GM18867 (cell line): ENCODE measurements around the gene WNT7A.

Experiments used
- ATAC-seq: cut with Tn5 transposase; IDR thresholded peaks from one replicate; pipeline ENCODE4 v1.9.1; 2021; ENCODE audit warnings: mild to moderate bottlenecking, moderate library complexity; ENCODE audit not compliant: unreplicated experiment

The WNT7A gene

GRCh38 chr3:13849018-13849417, 30.9 kb downstream of the WNT7A start:
- no peak for ATAC-seq

DNA sequence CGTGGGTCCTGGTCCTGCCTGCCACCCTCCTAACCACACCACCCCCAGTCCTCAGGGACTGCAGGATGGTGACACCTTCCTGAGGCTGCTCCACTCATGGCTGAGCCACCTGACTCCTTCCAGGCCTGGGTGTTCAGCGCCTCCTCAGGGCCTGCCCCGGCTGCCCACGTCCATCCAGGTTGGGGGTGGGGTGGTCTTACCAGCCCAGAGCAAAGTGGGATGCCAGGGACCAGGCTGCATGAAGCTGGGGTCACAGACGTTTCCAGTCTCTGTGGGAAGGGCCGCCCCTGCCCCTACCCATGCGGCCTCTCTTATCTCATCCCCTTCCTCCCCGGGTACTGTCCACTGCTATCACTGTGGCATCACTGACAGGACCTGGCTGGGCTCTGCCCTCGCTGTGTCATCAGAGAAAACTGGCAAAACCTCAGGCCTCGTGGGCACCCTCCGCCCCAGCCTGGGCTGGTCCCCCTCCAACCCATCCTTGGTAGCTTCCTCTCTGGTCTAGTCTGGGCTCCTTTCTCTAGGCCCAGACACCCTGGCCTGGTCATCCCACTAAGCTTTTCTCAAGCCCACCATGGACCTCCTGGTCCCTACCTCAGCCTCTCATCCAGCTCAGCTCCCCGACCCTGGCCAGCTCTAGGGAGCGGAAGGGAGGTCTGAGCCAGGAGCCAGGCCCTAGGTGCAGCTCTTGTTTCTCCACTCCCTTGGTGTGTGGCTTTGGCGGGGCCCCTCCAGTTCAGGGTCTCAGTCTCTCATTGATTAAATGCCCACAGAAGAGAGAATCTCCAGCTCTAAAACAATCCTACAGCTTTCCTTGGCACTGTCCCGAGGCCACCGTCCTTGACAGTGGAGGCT, 32.9 kb downstream of the WNT7A start:
- ATAC-seq = no peak

DNA sequence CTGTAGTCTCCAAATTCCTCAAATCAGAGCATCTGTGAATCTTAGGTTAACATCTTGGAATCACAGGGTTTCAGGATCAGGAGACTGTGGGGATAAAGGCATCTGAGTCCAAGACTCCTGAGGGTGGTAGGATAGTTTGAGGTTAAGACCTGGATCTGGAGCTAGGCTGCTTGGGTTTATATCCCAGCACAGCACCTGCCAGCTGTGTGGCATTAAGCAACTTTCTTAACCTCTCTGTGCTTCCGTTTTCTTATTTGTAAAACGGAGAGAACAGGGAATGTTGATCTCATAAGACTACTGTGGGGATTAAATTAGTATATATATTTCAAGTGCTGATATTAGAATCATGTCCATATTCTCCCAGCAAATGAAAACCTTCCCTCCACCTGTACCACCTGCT, 33.6 kb downstream of the WNT7A start:
- no peak for ATAC-seq

DNA sequence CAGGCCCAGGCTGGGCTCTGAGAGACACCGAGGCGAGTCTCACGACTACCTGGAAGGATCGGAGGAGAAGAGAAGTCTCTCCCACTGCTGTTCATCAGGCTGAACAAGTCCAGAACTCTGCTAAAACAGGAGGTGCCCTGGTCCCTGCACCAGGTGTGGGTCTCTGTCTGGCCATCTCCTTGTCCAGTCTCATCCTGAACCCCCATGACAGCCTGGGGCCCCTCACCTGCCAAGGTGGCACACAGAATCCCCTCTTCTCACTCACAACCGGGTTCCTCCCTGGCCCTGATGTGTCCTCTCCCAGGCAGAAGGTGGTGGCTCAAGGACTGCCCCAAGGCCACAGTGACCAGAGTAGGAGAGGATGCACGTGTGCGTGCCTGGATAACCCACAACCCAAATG, 34.1 kb downstream of the WNT7A start:
- no peak for ATAC-seq

GRCh38 chr3:13844911-13845310, 35.0 kb downstream of the WNT7A start:
- no peak for ATAC-seq

DNA sequence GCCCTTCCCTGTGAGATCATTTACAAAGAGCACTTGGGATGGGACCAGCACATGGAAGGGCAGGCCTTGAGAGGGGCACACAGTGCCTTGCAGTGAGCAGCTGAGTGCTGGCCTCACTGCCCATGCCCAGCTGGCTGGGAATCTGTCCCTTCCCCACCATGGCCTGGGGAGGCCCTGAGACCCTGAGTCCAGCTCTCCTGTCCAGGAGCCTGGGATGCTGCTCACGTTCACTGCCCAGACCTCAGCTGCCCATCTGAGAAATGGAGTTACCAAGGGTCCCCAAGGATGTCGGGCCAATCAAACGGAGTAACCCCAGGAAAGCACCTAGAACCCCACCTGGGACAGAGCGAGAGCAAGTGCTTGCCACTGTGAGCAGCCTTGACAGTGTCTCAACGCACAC, 35.6 kb downstream of the WNT7A start:
- ATAC-seq = no peak

- no peak for ATAC-seq
These were observed 36.5 kb downstream of the WNT7A start for GRCh38 chr3:13843351-13843750.

GRCh38 chr3:13842226-13842625, 37.6 kb downstream of the WNT7A start:
- no peak for ATAC-seq

DNA sequence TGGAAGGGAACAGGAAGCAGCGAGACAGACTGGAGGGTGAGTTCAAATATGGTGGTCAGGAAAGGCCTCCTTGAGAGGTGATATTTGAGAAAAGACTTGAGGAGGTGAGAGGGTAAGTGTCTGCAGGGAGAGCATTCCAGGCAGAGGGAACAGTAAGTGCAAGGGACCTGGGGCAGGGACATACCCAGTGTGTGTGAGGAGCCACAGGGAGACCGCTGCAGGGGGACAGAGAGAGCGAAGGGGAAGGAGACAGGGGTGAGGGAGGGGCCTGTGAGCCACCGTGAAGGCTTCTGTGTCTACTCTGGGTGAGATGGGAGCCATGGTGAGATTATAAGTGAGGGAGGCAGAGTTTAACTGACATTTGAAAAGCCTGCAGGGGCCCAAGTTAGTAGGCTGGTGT, 38.0 kb downstream of the WNT7A start:
- ATAC-seq = no peak

DNA sequence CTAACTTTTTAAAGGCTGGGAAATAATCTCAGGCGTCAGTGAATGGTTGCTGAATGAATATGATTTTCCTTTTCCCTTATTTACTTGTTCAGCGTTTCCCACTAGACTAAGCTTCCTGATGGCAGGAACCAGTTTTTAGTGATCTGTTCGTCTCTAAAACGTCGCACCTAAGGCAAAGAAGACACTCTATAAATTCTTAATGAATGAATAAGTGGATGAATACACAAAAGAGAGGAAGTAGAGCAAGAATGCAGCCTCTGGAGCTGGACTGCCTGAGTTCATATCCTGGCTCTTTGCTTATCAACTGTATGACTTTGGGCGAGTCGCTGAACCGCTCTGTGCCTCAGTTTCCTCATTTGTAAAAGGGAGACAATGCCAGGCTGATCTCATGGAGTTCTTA, 38.7 kb downstream of the WNT7A start:
- ATAC-seq = no peak

GRCh38 chr3:13840456-13840855, 39.4 kb downstream of the WNT7A start:
- ATAC-seq = no peak

- no peak for ATAC-seq
These were observed 40.0 kb downstream of the WNT7A start for GRCh38 chr3:13839726-13840340.

GRCh38 chr3:13839253-13839652, 40.6 kb downstream of the WNT7A start:
- ATAC-seq = no peak

DNA sequence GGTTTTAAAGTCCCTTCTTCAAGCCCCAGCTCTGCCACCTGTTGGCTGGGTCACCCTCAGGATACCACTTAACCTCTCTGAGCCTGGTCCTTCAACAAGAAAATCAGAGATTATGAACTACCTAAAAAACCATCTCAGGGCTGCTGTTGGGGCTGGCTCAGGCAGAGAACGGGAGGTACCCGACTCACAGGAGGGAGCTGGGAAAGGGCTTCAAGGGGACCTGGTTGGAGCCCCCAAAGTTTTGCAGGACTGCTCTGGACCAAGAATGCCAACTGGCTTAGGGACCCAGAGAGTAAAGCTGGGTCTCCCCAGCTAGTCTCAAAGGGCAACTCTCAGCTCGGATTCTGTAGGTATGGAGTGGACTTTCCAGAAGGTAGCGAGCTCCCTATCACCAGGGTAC, 41.5 kb downstream of the WNT7A start:
- no peak for ATAC-seq

- ATAC-seq = no peak
These were observed 42.1 kb downstream of the WNT7A start for GRCh38 chr3:13837751-13838150.

DNA sequence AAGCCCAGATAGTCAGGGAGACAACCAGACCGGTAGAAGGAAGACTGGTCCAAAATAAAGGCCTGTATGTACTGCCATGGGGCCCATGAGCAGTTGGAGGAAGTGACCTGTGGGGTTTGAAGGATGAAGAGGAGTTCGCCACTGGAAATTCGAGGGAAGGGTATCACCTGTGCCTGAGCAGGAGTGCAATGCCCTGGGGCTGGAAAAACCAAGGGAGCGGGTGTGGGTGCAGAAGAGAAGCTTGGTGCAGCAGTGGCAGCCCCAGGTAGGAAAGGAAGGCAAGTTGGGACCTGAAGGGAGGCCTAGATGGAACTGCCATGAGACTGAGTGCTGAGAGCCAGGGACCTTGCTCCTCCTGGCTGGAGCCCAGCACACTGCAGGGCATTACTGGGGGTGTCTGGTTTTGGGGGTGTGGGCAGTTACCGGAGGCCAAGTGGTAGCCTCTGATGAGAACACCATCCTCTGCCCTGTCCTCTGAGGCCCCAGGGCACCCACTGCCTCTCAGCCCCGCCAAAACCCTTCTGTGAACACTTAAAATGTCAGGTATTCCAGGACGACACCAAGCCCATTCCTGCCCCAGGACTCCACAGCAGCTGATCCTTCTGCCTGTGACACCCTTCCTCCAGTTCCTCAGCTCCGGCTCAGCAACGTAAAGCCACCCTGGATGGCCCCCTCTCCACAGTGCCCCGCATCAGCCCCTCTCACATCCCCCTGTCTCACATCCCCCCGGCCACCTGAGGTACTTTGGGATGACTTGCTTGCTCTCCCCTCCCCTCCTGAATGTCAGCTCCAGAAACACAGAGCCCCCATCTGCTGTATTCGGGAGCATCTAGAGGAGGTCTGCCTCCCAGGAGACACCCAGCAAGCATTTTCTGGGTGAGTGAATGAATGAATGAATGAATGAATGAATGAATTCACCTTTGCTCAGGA, 42.9 kb downstream of the WNT7A start:
- ATAC-seq = no peak

GRCh38 chr3:13835246-13835645, 44.6 kb downstream of the WNT7A start:
- no peak for ATAC-seq

DNA sequence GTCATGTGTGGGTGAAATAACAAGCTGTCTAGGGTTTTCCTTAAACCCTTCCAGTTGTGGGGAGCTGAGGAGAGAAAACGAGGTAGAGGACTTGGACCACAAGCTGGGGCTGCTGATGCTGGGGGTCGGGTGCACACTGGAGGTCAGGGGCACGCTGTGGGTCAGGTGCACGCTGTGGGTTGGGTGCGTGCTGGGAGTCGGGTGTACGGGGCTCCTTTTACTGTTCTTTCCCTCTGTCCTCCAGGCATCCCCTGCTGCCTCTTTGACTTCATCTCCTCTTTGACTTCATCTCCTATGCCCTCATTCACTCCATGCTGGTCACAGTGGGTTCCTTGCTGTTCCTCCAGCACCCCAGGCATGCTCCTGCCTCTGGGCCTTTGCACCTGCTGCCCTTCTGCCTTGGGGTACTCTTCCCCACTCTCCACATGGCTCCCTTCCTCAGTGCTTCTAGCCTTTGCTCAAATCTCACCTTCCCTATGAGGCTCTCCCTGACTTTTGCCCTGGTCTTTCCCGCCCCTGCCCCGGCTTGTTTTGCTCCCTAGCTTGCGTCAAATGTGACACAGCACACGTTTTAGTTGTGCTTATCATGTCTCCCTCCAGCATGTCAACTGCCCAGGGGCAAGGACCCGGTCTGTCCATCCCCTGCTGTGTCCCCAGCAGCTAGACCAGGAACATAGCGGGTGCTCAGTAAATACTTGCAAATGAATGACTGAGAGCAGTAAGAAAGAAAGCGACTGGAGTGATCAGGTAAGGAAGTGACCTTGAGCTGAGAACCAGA, 45.4 kb downstream of the WNT7A start:
- no peak for ATAC-seq

- ATAC-seq = no peak
These were observed 46.2 kb downstream of the WNT7A start for GRCh38 chr3:13833506-13834257.

GRCh38 chr3:13832130-13832529, 47.7 kb downstream of the WNT7A start:
- ATAC-seq = no peak
